SHP77 (cell line): Measurements from ENCODE around the gene LDHB.
"Not testable (repeated sequence)": the region's sequence is repeated elsewhere in the genome, so short reads cannot be mapped to it uniquely, and the experiment has no call there.

Experiments used
- DNase-seq, 2 experiments: peaks; one replicate each; lab custom pipeline; 2025; lab: John Stamatoyannopoulos, UW

Gene LDHB

GRCh38 chr12:21607701-21608100 lies 49.9 kb downstream of the LDHB start:
- DNase-seq: no peak

GRCh38 chr12:21606175-21606574 lies 51.5 kb downstream of the LDHB start:
- DNase-seq: no peak

GRCh38 chr12:21604245-21605101 lies 53.2 kb downstream of the LDHB start, which contains the start of gene GYS2:
GYS2 (minus strand) TSS chr12:21604847; CDS start chr12:21604592, 255 bp downstream.
- DNase-seq: no peak

GRCh38 chr12:21602774-21603173 lies 54.9 kb downstream of the LDHB start:
- DNase-seq: no peak

- no peak for DNase-seq
These were observed 57.4 kb downstream of the LDHB start for GRCh38 chr12:21600196-21600595.

- no peak for DNase-seq
These were observed 58.3 kb downstream of the LDHB start for GRCh38 chr12:21599143-21599999.

- no peak for DNase-seq
These were observed 59.0 kb downstream of the LDHB start for GRCh38 chr12:21598651-21599050.

- not testable (repeated sequence) for DNase-seq
These were observed 62.3 kb downstream of the LDHB start for GRCh38 chr12:21595356-21595755.

GRCh38 chr12:21585485-21585884 lies 72.2 kb downstream of the LDHB start:
- DNase-seq: no peak
